HepG2 (cell line): ENCODE results near the gene GRM7. TPM values are rescaled to one million over a fixed set of nuclear protein-coding genes. Genes with fewer than 3 reads are reported as not detected.

Experiments used
- ATAC-seq: fragments of 200-7000 bp; cut with Tn5 transposase; 3 replicates; pipeline ENCODE4 v1.9.1; 2020; ENCODE audit warnings: mild to moderate bottlenecking, moderate library complexity
- BruUV-seq: library from RNA; stranded (reverse); fragments of 400-500 nt; replicated peaks from 2 replicates; lab custom pipeline; 2021; lab: Mats Ljungman, UMichigan
- CTCF ChIA-PET: fragments of 300-600 bp; formaldehyde crosslinking; extraction: SDS; loops from one replicate; lab custom pipeline; 2021; ENCODE audit warnings: low total read pairs, inconsistent platforms, low intra/inter-chr PET ratio; lab: Yijun Ruan, JAX
- POLR2A ChIA-PET: fragments of 350-600 bp; sonication (Branson Sonifier 250); formaldehyde crosslinking; loops from one replicate; lab custom pipeline; 2020; ENCODE audit warnings: antibody characterized with exemption, inconsistent platforms; lab: Yijun Ruan, JAX
- DNase-seq: peaks from one replicate; pipeline ENCODE4 v3.0.0-alpha.2; 2015; ENCODE audit warnings: low spot score
- FAIRE-seq: peaks from 3 replicates; lab custom pipeline; 2011; peaks lifted over from hg19 to GRCh38; lab: Jason Lieb, UNC
- H2AFZ ChIP-seq: one replicate; pipeline ENCODE4 v1.6.1; 2011; ENCODE audit warnings: low read length, inconsistent platforms
- H3K27ac ChIP-seq: fragments of 300-600 bp; 3 replicates; pipeline ENCODE4 v1.8.0; 2011; ENCODE audit warnings: mixed run types, mild to moderate bottlenecking, mixed read lengths, low read length, inconsistent platforms; ENCODE audit not compliant: insufficient read depth; ENCODE audit errors: extremely low read length
- H3K27me3 ChIP-seq, 2 experiments: fragments of 200-600 bp in 1 of 2; 2 replicates in 1 of 2; 3 replicates in 1 of 2; pipeline versions ENCODE4 v1.6.0 to v1.8.0; 2011; ENCODE audit warnings: low read length in 2 of 2, mild to moderate bottlenecking in 2 of 2, moderate library complexity in 2 of 2, inconsistent platforms in 1 of 2; ENCODE audit not compliant: insufficient read depth in 2 of 2, control insufficient read depth in 1 of 2
- H3K36me3 ChIP-seq, 2 experiments: fragments of 200-600 bp in 1 of 2; replicated peaks in 1 of 2; 2 replicates in 1 of 2; 3 replicates in 1 of 2; pipeline versions ENCODE4 v1.5.1 to v1.8.0; 2011; ENCODE audit warnings: low read length in 2 of 2, inconsistent platforms in 1 of 2; ENCODE audit not compliant: insufficient read depth in 2 of 2, control insufficient read depth in 1 of 2
- H3K4me1 ChIP-seq: 2 replicates; pipeline ENCODE4 v1.5.1; 2012; ENCODE audit warnings: low read length, inconsistent platforms; ENCODE audit not compliant: insufficient read depth
- H3K4me2 ChIP-seq: 2 replicates; pipeline ENCODE4 v1.6.0; 2011; ENCODE audit warnings: low read depth, low read length, inconsistent platforms
- H3K4me3 ChIP-seq, 3 experiments: fragments of 200-600 bp in 1 of 3; sonication (generic), shearing (Covaris generic) in 1 of 3; replicated peaks in 1 of 3; 2 replicates each; pipeline ENCODE4 v1.5.1; 2011 to 2016; ENCODE audit warnings: low read length in 3 of 3, inconsistent platforms in 2 of 3, low read depth in 2 of 3, mild to moderate bottlenecking in 2 of 3, control low read depth in 1 of 3, mixed read lengths in 1 of 3; ENCODE audit not compliant: insufficient read depth in 1 of 3
- H3K79me2 ChIP-seq: one replicate; pipeline ENCODE4 v1.6.1; 2011; ENCODE audit warnings: low read length, inconsistent platforms; ENCODE audit not compliant: insufficient read depth
- H3K9ac ChIP-seq: 2 replicates; pipeline ENCODE4 v1.6.0; 2011; ENCODE audit warnings: mild to moderate bottlenecking, low read depth, low read length, inconsistent platforms; ENCODE audit not compliant: insufficient read depth
- H3K9me3 ChIP-seq: 2 replicates; pipeline ENCODE4 v1.5.1; 2012; ENCODE audit warnings: mild to moderate bottlenecking, low read length
- H4K20me1 ChIP-seq: 2 replicates; pipeline ENCODE4 v1.6.0; 2011; ENCODE audit warnings: inconsistent platforms, mild to moderate bottlenecking, low read length, moderate library complexity; ENCODE audit not compliant: insufficient read depth
- BRD4 ChIP-seq: sonication (generic); formaldehyde crosslinking; IDR thresholded peaks from 2 replicates; pipeline ENCODE4 v1.4.0; 2020; ENCODE audit warnings: missing genetic modification reagents
- CAMTA2 ChIP-seq: sonication (generic); formaldehyde crosslinking; IDR thresholded peaks from 2 replicates; pipeline ENCODE4 v1.4.0; 2020; ENCODE audit warnings: mild to moderate bottlenecking, missing genetic modification reagents, borderline replicate concordance
- HNRNPH1 ChIP-seq: fragments of 200-400 bp; formaldehyde crosslinking; optimal IDR thresholded peaks from 2 replicates; pipeline ENCODE3; 2017; ENCODE audit warnings: mild to moderate bottlenecking, low read depth, low read length
- MLX ChIP-seq: IDR thresholded peaks from 2 replicates; pipeline ENCODE4 v1.6.1; 2016
- NFE2 ChIP-seq: sonication (generic); formaldehyde crosslinking; IDR thresholded peaks from 2 replicates; pipeline ENCODE4 v1.4.0; 2020; ENCODE audit warnings: missing genetic modification reagents
- NR1H2 ChIP-seq: sonication (generic); formaldehyde crosslinking; IDR thresholded peaks from 2 replicates; pipeline ENCODE4 v1.8.1; 2022; ENCODE audit warnings: low read depth, missing genetic modification reagents, borderline replicate concordance
- PTBP1 ChIP-seq: fragments of 200-400 bp; formaldehyde crosslinking; IDR thresholded peaks from 2 replicates; pipeline ENCODE4 v1.6.1; 2018; ENCODE audit warnings: low read length, low read depth; ENCODE audit not compliant: poor library complexity, severe bottlenecking
- TCF7 ChIP-seq: sonication (generic); IDR thresholded peaks from 2 replicates; pipeline ENCODE4 v1.6.1; 2016; ENCODE audit warnings: antibody characterized with exemption, low read depth
- TEAD3 ChIP-seq: optimal IDR thresholded peaks from 2 replicates; pipeline ENCODE3; 2016; ENCODE audit warnings: borderline replicate concordance
- TGIF2 ChIP-seq: IDR thresholded peaks from 2 replicates; pipeline ENCODE4 v1.6.1; 2016; ENCODE audit warnings: control low read depth, missing compliant biosample characterization
- ZFP41 ChIP-seq: sonication (generic); formaldehyde crosslinking; IDR thresholded peaks from 2 replicates; pipeline ENCODE4 v1.4.0; 2020; ENCODE audit warnings: mild to moderate bottlenecking, missing genetic modification reagents, borderline replicate concordance
- ZNF256 ChIP-seq: sonication (generic); formaldehyde crosslinking; conservative IDR thresholded peaks from 2 replicates; pipeline ENCODE4 v1.4.0; 2020; ENCODE audit warnings: missing genetic modification reagents
- ZNF781 ChIP-seq: sonication (generic); formaldehyde crosslinking; IDR thresholded peaks from 2 replicates; pipeline ENCODE4 v1.5.1; 2020; ENCODE audit warnings: borderline replicate concordance, mild to moderate bottlenecking, missing genetic modification reagents; ENCODE audit errors: not compliant biosample characterization
- WGBS: methylation state at CpG from one replicate; pipeline ENCODE4 v1.1.6; 2017; ENCODE audit warnings: low lambda C conversion rate; 5-methylcytosine and 5-hydroxymethylcytosine counted together
- in situ Hi-C: cut with HindIII; loops from 2 replicates; pipeline ENCODE4 v1.10.0; 2017; ENCODE audit warnings: low pct_unique_long_range_greater_than_20kb; ENCODE audit not compliant: extremely low pct_ligation_motif_present
- intact Hi-C: fragments of 100-400 bp; cut with micrococcal nuclease; formaldehyde crosslinking; loops from one replicate; pipeline ENCODE4 v1.10.0; 2022; ENCODE audit not compliant: unreplicated experiment
- polyA plus RNA-seq, 8 experiments: library from polyadenylated mRNA; depleted of rRNA in 3 of 8; stranded (reverse) in 7 of 8; unstranded in 1 of 8; fragments of >200 nt; fragmentation: Illumina TruSeq in 4 of 8; extraction: Trizol in 4 of 8; gene quantifications; 2 replicates each; pipeline versions ENCODE4 v1.2.1 to v1.2.3, GENCODE V29; 2011 to 2016; ENCODE audit warnings: low read depth in 4 of 8, missing spikeins in 1 of 8, mixed read lengths in 1 of 8; ENCODE audit not compliant: insufficient read depth in 1 of 8
- total RNA-seq, 5 experiments: library from RNA; depleted of rRNA; stranded (reverse); fragments of >200 nt; fragmentation: Illumina TruSeq; extraction: Trizol; gene quantifications; 2 replicates each; pipeline ENCODE4 v1.2.3, GENCODE V29; 2016; ENCODE audit warnings: low read depth in 1 of 5

Gene GRM7
- total and polyA plus RNA-seq, 2 of the 13 experiments (the other 11 are each of a cell fraction or from before 2014, with no cell fraction given), result not detected

- H3K36me3 ChIP-seq, result no peaks in the 10 kb centered on the region
- ATAC-seq, result no peak
- WGBS, result 0% methylated on average over 3 of the region's 3 CpGs
- intact Hi-C loops, result no loop called here
- H3K9ac ChIP-seq, result no peak overlapping the region
- peak; percentile 4 for DNase-seq
- H3K27ac ChIP-seq, result no peak overlapping the region
- H3K4me2 ChIP-seq, result no peak overlapping the region
- H2AFZ ChIP-seq, result no peak overlapping the region
- H3K4me1 ChIP-seq, result no peaks in the 10 kb centered on the region
- H4K20me1 ChIP-seq, result no peaks in the 10 kb centered on the region
- H3K27me3 ChIP-seq, result no peaks in the 10 kb centered on the region
- in situ Hi-C loops, result no loop called here
- no peak for FAIRE-seq
- BruUV-seq, result no TSS peak
- H3K79me2 ChIP-seq, result no peaks in the 10 kb centered on the region
- peaks cover 93% of the 10 kb centered on the region for H3K9me3 ChIP-seq
- H3K4me3 ChIP-seq, result no peak overlapping the region
- TF ChIP-seq ZNF256 (CRISPR knock-in tag) (no peak), BRD4 (CRISPR knock-in tag) (no peak), MLX (CRISPR knock-in tag) (no peak), PTBP1 (no peak), NR1H2 (CRISPR knock-in tag) (no peak), ZNF781 (no peak), NFE2 (CRISPR knock-in tag) (no peak), CAMTA2 (CRISPR knock-in tag) (no peak), TCF7 (no peak), ZFP41 (no peak), TEAD3 (no peak), TGIF2 (CRISPR knock-in tag) (no peak), HNRNPH1 (no peak)
- ChIA-PET POLR2A (no interaction called here), CTCF (no interaction called here)
These were observed 644.2 kb downstream of the GRM7 start for GRCh38 chr3:7504886-7505775.
